Stimulated activated CD8-positive, alpha-beta memory T cell treated with anti-CD3 and anti-CD28 coated beads, Interleukin-7, amount 100 ng/mL, for 24 hours (primary cell): Measurements from ENCODE around the gene XIRP1.
A peak's percentile ranks its signal among the peaks of the same experiment; 100 is the strongest.

ENCODE experiments used
- DNase-seq: peaks from one replicate; pipeline ENCODE4 v3.0.0-alpha.2; 2020; ENCODE audit warnings: low read depth

XIRP1 gene

GRCh38 chr3:39166932-39167532, 25.4 kb downstream of the XIRP1 start:
- DNase-seq = no peak

- no peak for DNase-seq
These were observed 26.2 kb downstream of the XIRP1 start for GRCh38 chr3:39166134-39166710.

DNA sequence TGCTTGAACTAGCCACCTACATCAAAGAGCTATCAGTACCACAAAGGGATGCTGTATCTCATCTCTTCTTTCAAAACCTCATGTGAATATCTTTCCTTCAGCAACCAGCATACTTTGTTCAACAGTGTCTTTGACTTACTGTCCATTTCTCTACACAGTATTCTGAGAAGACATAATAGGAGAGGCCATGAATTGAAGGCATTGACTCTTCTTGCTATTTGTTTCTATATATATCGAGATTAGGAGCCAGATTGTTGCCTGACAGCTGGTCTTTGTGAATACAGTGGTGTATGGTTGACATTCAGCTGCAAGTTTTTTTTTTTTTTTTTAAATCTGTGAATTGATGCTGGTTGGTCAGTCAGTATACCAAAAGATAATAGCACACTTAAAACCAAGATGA, 26.9 kb downstream of the XIRP1 start:
- no peak for DNase-seq

DNA sequence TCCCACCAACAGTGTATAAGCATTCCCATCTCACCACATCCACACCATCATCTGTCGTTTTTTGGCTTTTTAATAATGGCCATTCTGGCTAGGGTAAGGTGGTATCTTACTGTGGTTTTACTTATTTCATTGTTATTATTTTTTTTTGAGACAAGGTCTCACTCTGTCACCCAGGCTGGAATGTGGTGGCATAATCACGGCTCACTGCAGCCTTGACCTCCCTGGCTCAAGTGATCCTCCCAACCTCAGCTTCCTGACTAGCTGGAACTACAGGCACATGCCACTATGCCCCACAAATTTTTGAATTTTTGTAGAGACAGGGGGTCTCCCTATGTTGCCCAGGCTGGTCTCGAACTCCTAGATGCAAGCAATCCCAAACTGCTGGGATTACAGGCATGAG, 28.0 kb downstream of the XIRP1 start:
- no peak for DNase-seq

DNA sequence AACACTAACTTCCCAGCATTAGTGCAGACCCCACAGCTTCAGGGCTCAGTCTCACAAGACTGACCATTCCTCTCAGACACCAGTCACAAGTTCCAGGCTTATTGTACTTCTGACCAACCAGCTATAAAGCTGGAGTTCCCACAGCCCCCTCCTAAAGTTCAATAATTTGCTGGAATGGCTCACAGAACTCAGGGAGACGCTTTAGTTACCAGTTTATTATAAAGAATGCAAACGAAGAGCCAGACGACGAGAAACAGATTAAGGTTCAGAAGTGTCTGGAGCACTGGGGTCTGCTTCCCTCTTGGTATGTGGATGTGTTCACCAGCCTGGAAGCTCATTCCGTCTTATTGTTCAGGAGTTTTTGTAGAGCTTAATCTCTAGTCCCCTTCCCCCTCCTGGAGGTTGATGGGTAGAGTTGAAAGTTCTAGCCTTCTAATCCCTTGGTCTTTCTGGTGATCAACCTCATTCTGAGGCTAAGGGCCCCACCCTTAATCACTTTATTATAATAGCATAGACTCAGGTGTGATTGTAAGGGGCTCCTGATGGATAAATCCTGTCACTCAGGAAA, 34.2 kb downstream of the XIRP1 start:
- DNase-seq = no peak

- no peak for DNase-seq
These were observed 35.0 kb downstream of the XIRP1 start for GRCh38 chr3:39157359-39157758.

DNA sequence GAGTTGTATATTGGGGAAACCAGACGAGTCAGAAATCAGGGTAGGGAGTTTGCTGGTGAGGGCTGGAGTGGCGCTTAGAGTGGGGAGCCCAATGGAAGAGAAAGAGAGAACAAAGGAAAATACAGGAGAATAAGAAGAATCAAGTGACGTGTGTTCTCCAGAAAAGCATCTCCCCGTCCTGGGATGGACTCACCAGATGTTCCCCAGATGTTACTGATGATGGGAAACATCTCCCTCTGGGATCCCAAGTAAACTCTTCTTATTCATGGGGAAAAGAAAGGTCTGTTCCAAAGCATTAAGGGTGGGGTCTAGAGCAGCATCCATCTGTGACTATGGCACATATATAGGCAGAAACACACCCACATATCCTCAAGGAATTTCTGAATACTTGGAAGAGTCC, 36.0 kb downstream of the XIRP1 start:
- DNase-seq = no peak

- no peak for DNase-seq
These were observed 37.9 kb downstream of the XIRP1 start for GRCh38 chr3:39154280-39155021.

- DNase-seq = no peak
These were observed 38.5 kb downstream of the XIRP1 start for GRCh38 chr3:39153977-39154279.

- DNase-seq = peak; percentile 53
These were observed 41.4 kb downstream of the XIRP1 start for GRCh38 chr3:39150803-39151631.

GRCh38 chr3:39150148-39150802, 42.1 kb downstream of the XIRP1 start:
- DNase-seq = no peak

DNA sequence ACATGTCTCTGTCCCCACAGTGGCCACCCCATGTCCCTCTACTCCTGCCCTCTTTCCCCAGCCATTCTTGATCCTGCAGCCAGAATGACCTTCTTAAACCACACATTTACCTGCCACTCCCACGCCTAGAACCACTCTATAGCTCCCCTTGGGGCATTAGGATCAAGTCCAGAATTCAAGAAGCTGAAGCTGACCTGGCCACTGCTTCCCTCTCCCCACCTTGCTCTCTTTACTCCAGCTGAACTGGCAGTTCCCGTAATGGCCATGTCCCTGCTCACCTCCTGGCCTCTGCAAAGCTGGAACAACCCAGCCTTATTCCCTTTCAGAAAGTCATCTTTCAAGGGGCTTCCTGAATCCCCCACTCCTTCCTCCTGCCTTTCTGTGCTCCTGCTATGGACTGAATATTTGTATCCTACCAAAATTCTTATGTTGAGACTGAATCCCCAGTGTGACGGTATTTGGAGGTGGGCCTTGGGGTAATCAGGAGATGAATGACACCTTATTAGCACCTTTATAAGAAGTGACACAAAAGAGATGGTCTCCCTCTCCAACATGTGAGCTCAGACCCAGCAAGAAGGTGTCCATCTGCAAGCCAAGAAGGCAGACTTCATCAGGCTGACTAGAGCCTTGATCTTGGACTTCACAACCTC, 42.8 kb downstream of the XIRP1 start:
- no peak for DNase-seq

GRCh38 chr3:39149059-39149455, 43.3 kb downstream of the XIRP1 start:
- no peak for DNase-seq

DNA sequence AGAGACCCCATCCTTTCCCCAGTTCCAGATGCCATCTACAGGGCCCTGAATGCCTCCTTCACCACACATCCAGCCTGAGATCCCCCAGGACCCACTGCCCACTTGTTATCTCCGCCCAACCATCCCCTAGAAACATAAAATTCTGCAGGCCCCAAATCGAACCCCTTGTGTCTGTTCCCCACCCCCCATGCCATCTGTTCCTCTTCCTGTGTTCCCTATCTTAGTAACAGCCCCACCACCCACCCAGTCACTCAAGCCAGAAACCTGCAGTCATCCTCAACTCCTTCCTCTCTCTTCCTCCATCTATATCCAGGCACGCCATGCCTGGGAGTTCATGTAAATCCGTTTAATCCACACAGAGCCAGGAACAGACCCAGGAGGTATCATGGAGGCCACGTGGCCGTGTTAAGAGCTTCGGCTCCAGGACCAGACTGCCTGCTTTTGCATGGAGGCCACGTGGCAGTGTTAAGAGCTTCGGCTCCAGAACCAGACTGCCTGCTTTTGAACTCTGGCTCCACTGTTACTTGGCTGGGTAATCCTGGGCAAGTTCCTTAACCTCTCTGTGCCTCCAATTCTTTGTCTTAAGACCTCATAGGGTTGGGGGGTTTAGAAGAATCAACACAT, 43.8 kb downstream of the XIRP1 start:
- no peak for DNase-seq

GRCh38 chr3:39147711-39148434, 44.5 kb downstream of the XIRP1 start:
- no peak for DNase-seq

DNA sequence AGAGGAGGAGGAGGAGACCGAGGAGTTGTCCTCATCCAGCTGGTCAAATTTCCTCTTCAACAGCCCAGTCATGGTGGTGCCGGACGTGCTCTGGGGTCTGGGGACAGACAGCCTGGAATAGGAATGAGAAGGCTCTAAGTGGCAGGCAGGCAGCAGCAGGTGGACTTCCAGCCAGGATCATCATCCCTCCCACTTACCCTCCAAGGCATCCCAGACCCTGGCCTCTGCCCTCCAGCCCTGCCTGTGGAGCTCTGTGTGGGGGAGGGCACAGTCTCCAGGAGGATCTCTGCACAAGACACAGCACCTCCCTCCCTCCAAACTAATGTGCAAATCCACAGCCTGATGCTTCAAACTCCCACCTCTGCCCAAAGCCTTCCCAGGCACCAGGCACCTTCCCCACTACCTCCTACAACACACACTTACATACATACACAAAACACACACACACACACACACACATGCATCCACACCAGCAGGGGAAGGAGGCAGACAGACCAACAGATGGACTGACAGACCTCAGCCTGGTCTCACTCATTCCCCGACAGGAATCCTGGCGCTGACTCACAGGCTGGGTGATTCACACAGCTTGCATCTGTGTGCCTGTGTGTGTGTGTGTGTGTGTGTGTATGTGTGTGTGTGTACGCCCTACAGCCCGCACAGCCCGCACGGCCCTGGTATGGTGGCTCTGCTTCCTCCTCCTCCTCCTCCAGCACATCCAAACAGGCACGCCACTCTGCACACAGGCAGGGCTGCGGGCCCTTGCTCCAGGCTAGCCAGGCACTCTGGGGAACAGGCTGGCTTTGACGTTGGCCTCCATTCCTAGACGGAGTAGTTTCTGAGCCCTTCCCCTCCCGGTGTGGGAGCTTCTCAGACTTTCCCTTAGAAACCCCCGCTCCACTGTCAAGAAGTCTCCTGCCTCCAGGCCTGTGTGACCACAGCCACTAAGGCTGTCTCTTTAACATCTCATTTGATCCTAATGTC, 45.5 kb downstream of the XIRP1 start:
- DNase-seq = peak; percentile 43

GRCh38 chr3:39146083-39146501, 46.3 kb downstream of the XIRP1 start:
- no peak for DNase-seq

DNA sequence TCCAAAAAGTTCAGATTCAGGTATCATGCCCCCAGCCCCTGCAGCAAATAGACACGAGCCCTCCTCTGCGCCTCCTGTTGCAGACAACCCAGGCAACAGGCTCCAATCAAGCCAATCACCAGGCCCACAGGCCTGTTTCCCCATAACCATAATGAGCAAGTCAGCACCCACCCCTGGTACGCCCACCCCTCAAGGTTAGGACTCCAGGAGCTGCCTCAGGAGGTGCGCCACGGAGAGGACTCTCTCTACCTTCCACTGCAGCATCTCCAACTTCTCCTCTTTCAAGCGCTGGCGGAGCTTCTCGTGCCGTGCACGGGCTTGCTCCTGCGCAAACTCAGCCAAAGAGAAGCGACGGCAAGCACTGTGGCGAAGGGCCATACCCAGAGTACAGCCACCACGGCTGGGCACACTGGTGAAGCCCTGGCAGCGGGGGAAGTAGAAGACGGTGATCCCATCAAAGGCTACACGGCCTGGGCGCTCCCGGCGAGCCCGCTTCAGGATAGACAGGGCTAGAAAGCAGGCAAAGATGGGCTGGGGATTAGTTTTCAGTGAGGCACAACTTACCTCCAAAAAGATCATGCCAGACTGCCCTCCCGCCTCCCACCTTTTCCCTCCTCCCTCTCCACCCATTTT, 47.5 kb downstream of the XIRP1 start:
- no peak for DNase-seq
